ENCODE measurements around the gene GRIN3B. TPM values are rescaled to one million over a fixed set of nuclear protein-coding genes. Genes with fewer than 3 reads are reported as not detected.

GRIN3B gene
- total and polyA plus RNA-seq, 2 experiments from 2014 or later = 0.54 TPM; not detected in 1

DNA sequence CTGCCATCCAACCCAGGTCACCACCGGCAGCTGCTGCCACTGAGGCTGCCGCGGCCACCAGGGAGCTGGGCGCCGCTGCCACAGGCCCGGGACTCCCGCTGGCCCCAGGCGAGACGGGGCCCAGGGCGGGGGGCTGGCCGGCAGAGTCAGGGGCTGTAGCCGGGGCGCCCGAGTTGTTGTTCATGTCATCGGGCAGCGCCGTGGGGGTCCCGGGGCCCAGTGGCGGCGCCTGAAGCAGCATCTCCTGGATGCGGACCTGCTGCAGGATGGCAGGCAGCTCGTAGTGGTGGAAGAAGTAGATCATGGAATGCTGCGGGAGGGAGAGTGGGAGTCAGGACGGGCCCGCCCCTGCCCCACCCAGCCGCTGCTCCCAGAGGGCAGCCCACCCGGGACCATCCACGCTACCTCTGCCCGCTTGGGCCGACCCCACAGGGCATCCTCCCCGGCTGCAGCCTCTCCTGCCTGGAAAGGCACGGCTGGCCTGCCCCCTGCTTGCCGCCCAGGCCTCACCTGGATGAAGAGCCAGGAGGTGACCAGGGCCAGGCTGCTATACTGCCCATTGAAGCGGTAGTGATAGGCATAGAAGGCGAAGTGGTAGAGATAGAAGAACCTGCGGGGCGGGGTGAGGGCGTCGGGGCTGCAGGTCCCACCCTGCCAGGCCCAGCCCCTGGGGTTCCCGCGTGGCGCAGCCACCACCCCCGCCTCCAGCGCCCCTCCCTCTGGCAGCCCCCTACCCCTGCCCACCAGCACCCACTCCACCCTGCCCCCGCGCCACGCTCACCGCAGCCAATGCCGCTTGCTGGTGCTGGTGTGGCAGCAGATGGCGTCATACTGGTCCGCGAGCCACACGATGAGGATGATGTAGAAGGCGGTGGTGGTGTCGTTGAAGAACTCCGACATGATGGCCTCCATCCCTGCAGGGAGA lies 10.6 kb downstream of the GRIN3B start:
- H3K36me3 ChIP-seq (ENCODE audit: low read depth) = no peaks in the 10 kb centered on the region
- H3K9ac ChIP-seq = no peak overlapping the region
- H3K4me3 ChIP-seq = no peak overlapping the region
- no peaks in the 10 kb centered on the region for H3F3A ChIP-seq (ENCODE audit: insufficient read depth)
- no peaks in the 10 kb centered on the region for H4K20me1 ChIP-seq (ENCODE audit: insufficient read depth)
- no peaks in the 10 kb centered on the region for H3K27me3 ChIP-seq (replicated peaks; ENCODE audit: insufficient read depth)
- TF ChIP-seq EZH2phosphoT487 (IDR thresholded peaks at IDR 0.05; ENCODE audit: insufficient read depth, low read depth) = no peak
- H3K27ac ChIP-seq = no peak overlapping the region
- no peak for DNase-seq
- H3K4me1 ChIP-seq (ENCODE audit: insufficient read depth) = no peaks in the 10 kb centered on the region
- H3K9me2 ChIP-seq (ENCODE audit: insufficient read depth) = no peaks in the 10 kb centered on the region
- H3K4me2 ChIP-seq (ENCODE audit: unreplicated experiment) = no peak overlapping the region
- no peaks in the 10 kb centered on the region for H3K9me3 ChIP-seq (ENCODE audit: low read depth)
- 92 to 96% methylated on average over 23 to 55 of the region's 56 CpGs for WGBS, 2 experiments (ENCODE audit: low coverage in 1 of 2, low lambda C conversion rate in 2 of 2, missing lambda C conversion rate in 2 of 2)
- no peak overlapping the region for H2AFZ ChIP-seq
- peaks cover 41% of the 10 kb centered on the region for H3K79me2 ChIP-seq (ENCODE audit: insufficient read depth)
- in situ Hi-C loops (cut with MboI) = no loop called here

GRCh38 chr19:1011831-1012333 lies 11.7 kb downstream of the GRIN3B start:
- H3K9me2 ChIP-seq (ENCODE audit: insufficient read depth) = no peaks in the 10 kb centered on the region
- H2AFZ ChIP-seq = no peak overlapping the region
- TF ChIP-seq EZH2phosphoT487 (IDR thresholded peaks at IDR 0.05; ENCODE audit: insufficient read depth, low read depth) (no peak), EZH2 (IDR thresholded peaks at IDR 0.05; ENCODE audit: insufficient read depth, poor library complexity, severe bottlenecking) (no peak)
- H3K9ac ChIP-seq = no peak overlapping the region
- DNase-seq = no peak
- no peak overlapping the region for H3K4me2 ChIP-seq (ENCODE audit: unreplicated experiment)
- H3K27ac ChIP-seq = no peak overlapping the region
- H3F3A ChIP-seq (ENCODE audit: insufficient read depth) = no peaks in the 10 kb centered on the region
- WGBS, 2 experiments (ENCODE audit: low coverage in 1 of 2, low lambda C conversion rate in 2 of 2, missing lambda C conversion rate in 2 of 2) = 93 to 94% methylated on average over 36 of the region's 36 CpGs
- H3K4me3 ChIP-seq = no peak overlapping the region
- H3K9me3 ChIP-seq (ENCODE audit: low read depth) = no peaks in the 10 kb centered on the region
- in situ Hi-C loops (cut with MboI) = no loop called here
- H3K27me3 ChIP-seq (replicated peaks; ENCODE audit: insufficient read depth) = no peaks in the 10 kb centered on the region
- peaks cover 52% of the 10 kb centered on the region for H3K79me2 ChIP-seq (ENCODE audit: insufficient read depth)
- H3K36me3 ChIP-seq (ENCODE audit: low read depth) = no peaks in the 10 kb centered on the region
- peaks cover 9% of the 10 kb centered on the region; the same call in 1 of the 2 replicates for H3K4me1 ChIP-seq (ENCODE audit: insufficient read depth)
- no peaks in the 10 kb centered on the region; the same call in 1 of the 2 replicates for H4K20me1 ChIP-seq (ENCODE audit: insufficient read depth)

- 89 to 96% methylated on average over 11 to 17 of the region's 18 CpGs for WGBS, 2 experiments (ENCODE audit: low coverage in 1 of 2, low lambda C conversion rate in 2 of 2, missing lambda C conversion rate in 2 of 2)
- H4K20me1 ChIP-seq (ENCODE audit: insufficient read depth) = no peaks in the 10 kb centered on the region; the same call in 1 of the 2 replicates
- no peak for DNase-seq
- H3K36me3 ChIP-seq (ENCODE audit: low read depth) = no peaks in the 10 kb centered on the region
- H3K4me1 ChIP-seq (ENCODE audit: insufficient read depth) = peaks cover 14% of the 10 kb centered on the region
- TF ChIP-seq EZH2phosphoT487 (IDR thresholded peaks at IDR 0.05; ENCODE audit: insufficient read depth, low read depth) (no peak), EZH2 (IDR thresholded peaks at IDR 0.05; ENCODE audit: insufficient read depth, poor library complexity, severe bottlenecking) (no peak)
- no peaks in the 10 kb centered on the region for H3F3A ChIP-seq (ENCODE audit: insufficient read depth)
- H3K79me2 ChIP-seq (ENCODE audit: insufficient read depth) = peaks cover 56% of the 10 kb centered on the region
- H3K27me3 ChIP-seq (replicated peaks; ENCODE audit: insufficient read depth) = no peaks in the 10 kb centered on the region
- H3K9me2 ChIP-seq (ENCODE audit: insufficient read depth) = no peaks in the 10 kb centered on the region
- in situ Hi-C loops (cut with MboI) = no loop called here
- no peak overlapping the region for H2AFZ ChIP-seq
- no peak overlapping the region for H3K27ac ChIP-seq
- H3K9ac ChIP-seq = no peak overlapping the region
- H3K4me3 ChIP-seq = no peak overlapping the region
- no peaks in the 10 kb centered on the region for H3K9me3 ChIP-seq (ENCODE audit: low read depth)
- no peak overlapping the region for H3K4me2 ChIP-seq (ENCODE audit: unreplicated experiment)
Measured at GRCh38 chr19:1012334-1012733, 12.1 kb downstream of the GRIN3B start.

DNA sequence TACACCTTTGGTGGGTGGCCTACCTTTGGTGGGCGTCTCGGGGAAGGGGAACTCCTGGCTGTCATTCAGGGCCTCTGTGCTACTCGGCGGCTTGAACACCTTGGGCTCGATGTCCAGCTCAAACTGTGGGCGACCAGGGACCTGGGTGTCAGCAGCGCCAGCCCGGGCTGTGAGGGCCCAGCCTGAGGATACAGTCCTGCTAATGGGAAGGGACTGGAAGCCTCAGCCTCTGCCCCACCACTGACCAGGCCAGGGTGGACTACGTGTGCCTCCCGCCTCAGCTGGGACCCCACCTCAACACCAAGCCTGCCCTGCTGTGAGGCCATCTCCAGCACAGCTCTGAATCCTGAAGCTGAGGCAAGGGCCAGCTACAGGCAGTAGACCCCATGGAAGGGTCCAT lies 13.0 kb downstream of the GRIN3B start:
- no peaks in the 10 kb centered on the region for H3K9me2 ChIP-seq (ENCODE audit: insufficient read depth)
- H3K4me1 ChIP-seq (ENCODE audit: insufficient read depth) = peaks cover 22% of the 10 kb centered on the region
- H3K27me3 ChIP-seq (replicated peaks; ENCODE audit: insufficient read depth) = no peaks in the 10 kb centered on the region
- H3K4me2 ChIP-seq (ENCODE audit: unreplicated experiment) = no peak overlapping the region
- no peaks in the 10 kb centered on the region; the same call in 1 of the 2 replicates for H4K20me1 ChIP-seq (ENCODE audit: insufficient read depth)
- H3K9ac ChIP-seq = no peak overlapping the region
- 90 to 92% methylated on average over 10 of the region's 10 CpGs for WGBS, 2 experiments (ENCODE audit: low coverage in 1 of 2, low lambda C conversion rate in 2 of 2, missing lambda C conversion rate in 2 of 2)
- H3K27ac ChIP-seq = no peak overlapping the region
- no peaks in the 10 kb centered on the region for H3K36me3 ChIP-seq (ENCODE audit: low read depth)
- in situ Hi-C loops (cut with MboI) = no loop called here
- no peaks in the 10 kb centered on the region for H3F3A ChIP-seq (ENCODE audit: insufficient read depth)
- peaks cover 65% of the 10 kb centered on the region for H3K79me2 ChIP-seq (ENCODE audit: insufficient read depth)
- no peaks in the 10 kb centered on the region for H3K9me3 ChIP-seq (ENCODE audit: low read depth)
- TF ChIP-seq EZH2phosphoT487 (IDR thresholded peaks at IDR 0.05; ENCODE audit: insufficient read depth, low read depth) = no peak
- TF ChIP-seq EZH2 (IDR thresholded peaks at IDR 0.05; ENCODE audit: insufficient read depth, poor library complexity, severe bottlenecking) = no peak
- no peak for DNase-seq
- H2AFZ ChIP-seq = no peak overlapping the region
- no peak overlapping the region for H3K4me3 ChIP-seq
